ENCODE data around the gene PLGLB1. TPM values are rescaled to one million over a fixed set of nuclear protein-coding genes. Genes with fewer than 3 reads are reported as not detected.
"Not testable (repeated sequence)": the region's sequence is repeated elsewhere in the genome, so short reads cannot be mapped to it uniquely, and the experiment has no call there.

The PLGLB1 gene
- polyA plus RNA-seq, 1 experiment = 0.79 TPM

GRCh38 chr2:87023988-87024615 is 2.5 kb upstream of the PLGLB1 start:
- H3K27ac ChIP-seq (ENCODE audit: low read depth, low read length); DNase-seq (ENCODE audit: low read depth, low spot score); H3K4me3 ChIP-seq (ENCODE audit: low read depth, low read length); CTCF ChIA-PET; POLR2A ChIA-PET; H3K27me3 ChIP-seq (ENCODE audit: control insufficient read depth, insufficient read depth, low read length); H3K9me3 ChIP-seq (ENCODE audit: control insufficient read depth, insufficient read depth, low read length): not testable (repeated sequence)

DNA sequence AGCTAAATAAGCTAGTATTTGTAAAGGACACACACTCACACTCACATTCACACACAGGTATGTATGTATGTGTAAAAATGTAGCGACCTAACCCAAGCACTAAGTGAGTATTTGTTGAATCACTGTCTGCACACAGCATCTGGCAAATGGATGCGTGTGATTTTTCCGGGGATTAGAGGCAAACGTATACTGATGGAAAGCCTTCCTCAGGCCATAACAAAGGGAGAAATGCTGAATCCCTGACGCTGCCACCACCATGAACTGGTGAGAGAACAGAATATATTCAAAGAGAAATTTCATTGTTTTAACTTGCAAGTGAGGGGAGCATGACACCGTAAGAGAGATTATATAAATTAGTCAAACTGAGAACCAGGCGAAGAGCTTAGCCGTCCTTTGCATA is 601 bp downstream of the PLGLB1 start:
- H3K27me3 ChIP-seq (ENCODE audit: control insufficient read depth, insufficient read depth, low read length); DNase-seq (ENCODE audit: low read depth, low spot score); CTCF ChIA-PET; H3K9me3 ChIP-seq (ENCODE audit: control insufficient read depth, insufficient read depth, low read length); POLR2A ChIA-PET; H3K27ac ChIP-seq (ENCODE audit: low read depth, low read length); H3K4me3 ChIP-seq (ENCODE audit: low read depth, low read length): not testable (repeated sequence)

- POLR2A ChIA-PET; DNase-seq (ENCODE audit: low read depth, low spot score); H3K27ac ChIP-seq (ENCODE audit: low read depth, low read length); CTCF ChIA-PET; H3K4me3 ChIP-seq (ENCODE audit: low read depth, low read length); H3K9me3 ChIP-seq (ENCODE audit: control insufficient read depth, insufficient read depth, low read length); H3K27me3 ChIP-seq (ENCODE audit: control insufficient read depth, insufficient read depth, low read length): not testable (repeated sequence)
These were observed 2.6 kb downstream of the PLGLB1 start for GRCh38 chr2:87019053-87019452.

DNA sequence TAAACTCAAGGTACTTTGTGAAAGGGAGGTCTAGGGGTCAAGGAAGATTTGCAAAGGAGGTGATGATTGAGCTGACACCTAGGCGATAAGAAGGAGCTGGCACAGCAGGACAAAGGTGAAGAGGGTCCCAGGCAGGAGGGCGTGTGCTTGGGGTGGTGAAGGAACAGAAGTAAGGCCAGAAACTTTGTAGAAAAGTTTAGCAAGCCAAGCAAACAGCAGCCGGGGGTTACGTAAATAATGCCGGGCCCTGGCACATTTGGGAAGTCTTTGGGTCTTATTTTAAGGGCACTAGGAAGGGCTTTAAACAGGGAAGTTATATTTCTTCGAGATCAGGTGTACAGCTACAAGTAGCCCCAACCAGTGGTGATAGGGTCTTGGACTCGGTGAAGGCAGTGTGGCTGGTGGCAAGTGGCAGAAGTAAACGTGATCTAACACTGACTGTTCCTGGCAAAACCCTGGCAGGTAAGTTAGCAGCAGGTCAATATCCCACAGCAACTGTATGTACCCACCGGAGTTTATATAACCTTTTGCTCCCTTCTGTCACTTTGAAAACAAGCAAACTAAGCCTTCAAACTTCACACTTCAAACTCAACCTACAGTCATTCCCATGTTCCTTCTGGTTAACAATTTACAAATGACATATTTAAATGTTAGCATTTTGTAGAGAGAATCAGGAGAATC is 7.0 kb downstream of the PLGLB1 start:
- POLR2A ChIA-PET; H3K27ac ChIP-seq (ENCODE audit: low read depth, low read length); CTCF ChIA-PET; H3K27me3 ChIP-seq (ENCODE audit: control insufficient read depth, insufficient read depth, low read length); H3K9me3 ChIP-seq (ENCODE audit: control insufficient read depth, insufficient read depth, low read length); H3K4me3 ChIP-seq (ENCODE audit: low read depth, low read length); DNase-seq (ENCODE audit: low read depth, low spot score): not testable (repeated sequence)

DNA sequence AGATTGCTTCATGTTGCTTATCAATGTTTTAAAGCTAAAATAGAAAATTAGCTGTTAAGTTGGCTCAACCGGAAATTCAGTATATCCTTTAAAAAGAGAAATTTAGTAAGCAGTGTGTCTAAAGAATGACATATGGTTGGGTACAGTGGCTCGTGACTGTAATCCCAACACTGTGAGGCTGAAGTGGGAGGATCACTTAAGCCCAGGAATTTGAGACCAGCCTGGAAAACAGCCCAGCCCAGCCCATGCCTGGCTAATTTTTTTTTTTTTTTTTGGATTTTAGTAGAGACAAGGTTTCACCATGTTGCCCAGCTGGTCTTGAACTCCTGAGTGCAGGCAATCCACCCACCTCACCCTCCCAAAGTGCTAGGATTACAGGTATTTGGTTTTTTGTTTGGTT is 17.2 kb downstream of the PLGLB1 start:
- DNase-seq (ENCODE audit: low read depth, low spot score); POLR2A ChIA-PET; CTCF ChIA-PET; H3K9me3 ChIP-seq (ENCODE audit: control insufficient read depth, insufficient read depth, low read length); H3K27me3 ChIP-seq (ENCODE audit: control insufficient read depth, insufficient read depth, low read length); H3K27ac ChIP-seq (ENCODE audit: low read depth, low read length); H3K4me3 ChIP-seq (ENCODE audit: low read depth, low read length): not testable (repeated sequence)

Small RNA genes within 50 kb of the gene (small RNA-seq; reads per million reads assigned to genes)
- not detected for gene AC125232.1 (ENCODE audit: insufficient read length, low read depth)

Other genes with a start within 250 kb of the PLGLB1 start
- gene CD8A, start 230.9 kb downstream of the PLGLB1 start, polyA plus RNA-seq (2011; rRNA removed) = not detected in 2 replicates
- gene CD8B, start 160.0 kb downstream of the PLGLB1 start, polyA plus RNA-seq (2011; rRNA removed) = not detected in 2 replicates
- gene RGPD1, start 79.7 kb downstream of the PLGLB1 start, polyA plus RNA-seq (2011; rRNA removed) = 0.16 and 0.48 TPM in 2 replicates

All from AG04450 (cell line).